ENCODE data around the gene CPNE8.

- TF ChIP-seq, protein P1, sequence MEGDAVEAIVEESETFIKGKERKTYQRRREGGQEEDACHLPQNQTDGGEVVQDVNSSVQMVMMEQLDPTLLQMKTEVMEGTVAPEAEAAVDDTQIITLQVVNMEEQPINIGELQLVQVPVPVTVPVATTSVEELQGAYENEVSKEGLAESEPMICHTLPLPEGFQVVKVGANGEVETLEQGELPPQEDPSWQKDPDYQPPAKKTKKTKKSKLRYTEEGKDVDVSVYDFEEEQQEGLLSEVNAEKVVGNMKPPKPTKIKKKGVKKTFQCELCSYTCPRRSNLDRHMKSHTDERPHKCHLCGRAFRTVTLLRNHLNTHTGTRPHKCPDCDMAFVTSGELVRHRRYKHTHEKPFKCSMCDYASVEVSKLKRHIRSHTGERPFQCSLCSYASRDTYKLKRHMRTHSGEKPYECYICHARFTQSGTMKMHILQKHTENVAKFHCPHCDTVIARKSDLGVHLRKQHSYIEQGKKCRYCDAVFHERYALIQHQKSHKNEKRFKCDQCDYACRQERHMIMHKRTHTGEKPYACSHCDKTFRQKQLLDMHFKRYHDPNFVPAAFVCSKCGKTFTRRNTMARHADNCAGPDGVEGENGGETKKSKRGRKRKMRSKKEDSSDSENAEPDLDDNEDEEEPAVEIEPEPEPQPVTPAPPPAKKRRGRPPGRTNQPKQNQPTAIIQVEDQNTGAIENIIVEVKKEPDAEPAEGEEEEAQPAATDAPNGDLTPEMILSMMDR (IDR thresholded peaks at IDR 0.05): no peak
- TF ChIP-seq RNF2 (IDR thresholded peaks at IDR 0.05; ENCODE audit: borderline replicate concordance, low read depth): no peak
- TF ChIP-seq ESRRA (IDR thresholded peaks at IDR 0.05; ENCODE audit: borderline replicate concordance, low read length): no peak
- no peak for TF ChIP-seq POLR2A (IDR thresholded peaks at IDR 0.05; ENCODE audit: low read length)
- TF ChIP-seq, protein P2, sequence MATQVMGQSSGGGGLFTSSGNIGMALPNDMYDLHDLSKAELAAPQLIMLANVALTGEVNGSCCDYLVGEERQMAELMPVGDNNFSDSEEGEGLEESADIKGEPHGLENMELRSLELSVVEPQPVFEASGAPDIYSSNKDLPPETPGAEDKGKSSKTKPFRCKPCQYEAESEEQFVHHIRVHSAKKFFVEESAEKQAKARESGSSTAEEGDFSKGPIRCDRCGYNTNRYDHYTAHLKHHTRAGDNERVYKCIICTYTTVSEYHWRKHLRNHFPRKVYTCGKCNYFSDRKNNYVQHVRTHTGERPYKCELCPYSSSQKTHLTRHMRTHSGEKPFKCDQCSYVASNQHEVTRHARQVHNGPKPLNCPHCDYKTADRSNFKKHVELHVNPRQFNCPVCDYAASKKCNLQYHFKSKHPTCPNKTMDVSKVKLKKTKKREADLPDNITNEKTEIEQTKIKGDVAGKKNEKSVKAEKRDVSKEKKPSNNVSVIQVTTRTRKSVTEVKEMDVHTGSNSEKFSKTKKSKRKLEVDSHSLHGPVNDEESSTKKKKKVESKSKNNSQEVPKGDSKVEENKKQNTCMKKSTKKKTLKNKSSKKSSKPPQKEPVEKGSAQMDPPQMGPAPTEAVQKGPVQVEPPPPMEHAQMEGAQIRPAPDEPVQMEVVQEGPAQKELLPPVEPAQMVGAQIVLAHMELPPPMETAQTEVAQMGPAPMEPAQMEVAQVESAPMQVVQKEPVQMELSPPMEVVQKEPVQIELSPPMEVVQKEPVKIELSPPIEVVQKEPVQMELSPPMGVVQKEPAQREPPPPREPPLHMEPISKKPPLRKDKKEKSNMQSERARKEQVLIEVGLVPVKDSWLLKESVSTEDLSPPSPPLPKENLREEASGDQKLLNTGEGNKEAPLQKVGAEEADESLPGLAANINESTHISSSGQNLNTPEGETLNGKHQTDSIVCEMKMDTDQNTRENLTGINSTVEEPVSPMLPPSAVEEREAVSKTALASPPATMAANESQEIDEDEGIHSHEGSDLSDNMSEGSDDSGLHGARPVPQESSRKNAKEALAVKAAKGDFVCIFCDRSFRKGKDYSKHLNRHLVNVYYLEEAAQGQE (IDR thresholded peaks at IDR 0.05): no peak
- TF ChIP-seq POLR2AphosphoS2 (conservative IDR thresholded peaks at IDR 0.05; ENCODE audit: low read length): no peak
- TF ChIP-seq NR3C1 (IDR thresholded peaks at IDR 0.05): no peak
- no peak for TF ChIP-seq EHMT2 (IDR thresholded peaks at IDR 0.05; ENCODE audit: low read depth)
- TF ChIP-seq, protein P3, sequence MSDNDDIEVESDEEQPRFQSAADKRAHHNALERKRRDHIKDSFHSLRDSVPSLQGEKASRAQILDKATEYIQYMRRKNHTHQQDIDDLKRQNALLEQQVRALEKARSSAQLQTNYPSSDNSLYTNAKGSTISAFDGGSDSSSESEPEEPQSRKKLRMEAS (IDR thresholded peaks at IDR 0.05): no peak
- TF ChIP-seq NPAS2 (CRISPR knock-in tag; IDR thresholded peaks at IDR 0.05; ENCODE audit: borderline replicate concordance): no peak
- TF ChIP-seq MYC (IDR thresholded peaks at IDR 0.05; ENCODE audit: borderline replicate concordance, low read length): no peak
- no peak for TF ChIP-seq ZNF302 (CRISPR knock-in tag; IDR thresholded peaks at IDR 0.05)
- TF ChIP-seq FOSL2 (IDR thresholded peaks at IDR 0.05): no peak
- no peak for TF ChIP-seq FOSL2 (CRISPR knock-in tag; IDR thresholded peaks at IDR 0.05)
Observed at GRCh38 chr12:38880288-38880687, 25.1 kb downstream of the CPNE8 start.
